Body of pancreas (tissue), 4 donors: ENCODE results near the gene DNAJC13. TPM values are rescaled to one million over a fixed set of nuclear protein-coding genes. Genes with fewer than 3 reads are reported as not detected.

Experiments used
- ATAC-seq: fragments of 150-250 bp; one replicate; pipeline ENCODE4 v1.9.1; 2016
- DNase-seq, 4 donors: peaks; one replicate each; pipeline ENCODE4 v3.0.0-alpha.2; 2019
- H3K27ac ChIP-seq, 4 donors: fragments of 200-600 bp; sonication (generic); 1 replicate in 3 of 4; 2 replicates in 1 of 4; pipeline versions ENCODE4 v1.5.1 to v1.6.1; 2016 to 2019; ENCODE audit warnings: mild to moderate bottlenecking in 1 of 4, mixed read lengths in 1 of 4, moderate library complexity in 1 of 4
- H3K27me3 ChIP-seq, 2 donors: fragments of 200-600 bp; sonication (generic); one replicate each; pipeline ENCODE4 v1.6.0; 2016; ENCODE audit warnings: mild to moderate bottlenecking in 1 of 2
- H3K36me3 ChIP-seq, 2 donors: fragments of 200-600 bp; sonication (generic); replicated peaks in 1 of 2; 2 replicates each; pipeline ENCODE4 v1.5.1; 2016; ENCODE audit warnings: low read depth in 2 of 2; ENCODE audit not compliant: insufficient read depth in 1 of 2
- H3K4me1 ChIP-seq: fragments of 200-600 bp; sonication (generic); one replicate; pipeline ENCODE4 v1.6.0; 2016
- H3K4me3 ChIP-seq, 2 donors: fragments of 200-600 bp; sonication (generic); 1 replicate in 1 of 2; 2 replicates in 1 of 2; pipeline ENCODE4 v1.5.1; 2016 to 2019
- H3K9me3 ChIP-seq, 3 donors: fragments of 200-600 bp; sonication (generic); 1 replicate in 2 of 3; 2 replicates in 1 of 3; pipeline ENCODE4 v1.5.1; 2016
- POLR2A ChIP-seq, 3 donors: fragments of 450-650 bp; IDR thresholded peaks; one replicate each; pipeline ENCODE4 v1.6.1; 2016; ENCODE audit warnings: antibody characterized with exemption in 3 of 3, mild to moderate bottlenecking in 2 of 3
- WGBS, 2 donors: methylation state at CpG; one replicate each; pipeline ENCODE4 v1.1.5; 2017; 5-methylcytosine and 5-hydroxymethylcytosine counted together
- intact Hi-C: fragments of 100-400 bp; cut with DNase I; formaldehyde crosslinking; loops from one replicate; pipeline ENCODE4 v1.15.1; 2023
- total RNA-seq, 2 donors: library from RNA; depleted of rRNA; stranded (reverse); fragments of >200 nt; gene quantifications; one replicate each; pipeline ENCODE4 v1.1.0, GENCODE V29; 2016
- TF ChIP-seq, protein P1 (sequence below), 7 experiments: fragments of 450-650 bp in 4 of 7; fragments of 200-600 bp in 3 of 7; sonication (generic) in 3 of 7; IDR thresholded peaks; one replicate each; pipeline ENCODE4 v1.5.1; 2016 to 2019; ENCODE audit warnings: antibody characterized with exemption in 7 of 7

The DNAJC13 gene
- total RNA-seq, 2 donors from 2014 or later, result 21.5 to 36.9 TPM

DNA sequence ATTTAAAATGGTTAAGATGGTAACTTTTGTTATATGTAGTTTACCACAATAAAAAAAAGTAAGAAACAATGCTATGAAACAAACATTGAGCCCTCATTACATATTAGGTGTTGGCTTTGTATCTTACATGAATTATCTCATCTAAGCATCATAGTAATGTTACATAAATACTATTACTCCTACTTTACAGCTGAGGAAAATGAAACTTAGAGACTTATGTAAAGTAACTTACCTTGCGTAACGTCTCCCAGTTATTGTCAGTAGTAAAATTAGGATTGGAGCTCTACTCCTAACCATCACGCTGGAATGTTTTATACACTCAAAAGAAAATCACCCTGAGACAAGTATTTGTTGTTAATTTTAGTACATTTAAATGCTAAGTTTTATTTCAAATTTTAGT, 42.2 kb downstream of the DNAJC13 start:
- WGBS, 2 donors, result 94 to 96% methylated on average over 3 of the region's 3 CpGs
- no peak overlapping the region for H3K27ac ChIP-seq
- no peaks in the 10 kb centered on the region for H3K27me3 ChIP-seq
- peaks cover 14 to 19% of the 10 kb centered on the region in 2 donors for H3K36me3 ChIP-seq
- DNase-seq (no peak), ATAC-seq (no peak)
- no peaks in the 10 kb centered on the region for H3K9me3 ChIP-seq
- no peaks in the 10 kb centered on the region for H3K4me1 ChIP-seq
- TF ChIP-seq, protein P1, sequence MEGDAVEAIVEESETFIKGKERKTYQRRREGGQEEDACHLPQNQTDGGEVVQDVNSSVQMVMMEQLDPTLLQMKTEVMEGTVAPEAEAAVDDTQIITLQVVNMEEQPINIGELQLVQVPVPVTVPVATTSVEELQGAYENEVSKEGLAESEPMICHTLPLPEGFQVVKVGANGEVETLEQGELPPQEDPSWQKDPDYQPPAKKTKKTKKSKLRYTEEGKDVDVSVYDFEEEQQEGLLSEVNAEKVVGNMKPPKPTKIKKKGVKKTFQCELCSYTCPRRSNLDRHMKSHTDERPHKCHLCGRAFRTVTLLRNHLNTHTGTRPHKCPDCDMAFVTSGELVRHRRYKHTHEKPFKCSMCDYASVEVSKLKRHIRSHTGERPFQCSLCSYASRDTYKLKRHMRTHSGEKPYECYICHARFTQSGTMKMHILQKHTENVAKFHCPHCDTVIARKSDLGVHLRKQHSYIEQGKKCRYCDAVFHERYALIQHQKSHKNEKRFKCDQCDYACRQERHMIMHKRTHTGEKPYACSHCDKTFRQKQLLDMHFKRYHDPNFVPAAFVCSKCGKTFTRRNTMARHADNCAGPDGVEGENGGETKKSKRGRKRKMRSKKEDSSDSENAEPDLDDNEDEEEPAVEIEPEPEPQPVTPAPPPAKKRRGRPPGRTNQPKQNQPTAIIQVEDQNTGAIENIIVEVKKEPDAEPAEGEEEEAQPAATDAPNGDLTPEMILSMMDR (IDR thresholded peaks at IDR 0.05), result no peak
- no peak for TF ChIP-seq POLR2A (IDR thresholded peaks at IDR 0.05)
- H3K4me3 ChIP-seq, result no peak overlapping the region
- intact Hi-C loops, result no loop called here

DNA sequence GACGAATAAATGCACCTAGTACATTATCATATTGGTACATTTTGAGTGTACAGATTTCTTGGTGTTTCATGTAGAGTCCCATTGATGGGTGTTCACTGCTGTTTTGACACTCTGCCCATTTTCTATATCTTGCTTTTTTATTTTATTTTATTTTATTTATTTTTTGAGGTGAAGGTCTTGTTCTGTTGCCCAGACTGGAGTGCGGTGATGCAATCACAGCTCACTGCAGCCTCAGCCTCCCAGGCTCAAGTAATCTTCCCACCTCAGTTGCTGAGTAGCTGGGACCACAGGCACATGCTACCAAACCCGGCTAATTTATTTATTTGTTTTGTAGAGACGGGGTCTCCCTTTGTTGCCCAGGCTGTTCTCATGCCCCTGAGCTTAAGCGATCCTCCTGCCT, 44.2 kb downstream of the DNAJC13 start:
- 92 to 94% methylated on average over 5 of the region's 5 CpGs for WGBS, 2 donors
- DNase-seq, result no peak
- Histone ChIP-seq H3K27me3 (no peaks in the 10 kb centered on the region), H3K9me3 (no peaks in the 10 kb centered on the region), H3K36me3 (peaks cover 14 to 18% of the 10 kb centered on the region in 2 donors), H3K27ac (no peak overlapping the region), H3K4me1 (no peaks in the 10 kb centered on the region), H3K4me3 (no peak overlapping the region)
- intact Hi-C loops, result no loop called here
- ATAC-seq, result no peak
- TF ChIP-seq, protein P1 (IDR thresholded peaks at IDR 0.05), result no peak
- no peak for TF ChIP-seq POLR2A (IDR thresholded peaks at IDR 0.05)

DNA sequence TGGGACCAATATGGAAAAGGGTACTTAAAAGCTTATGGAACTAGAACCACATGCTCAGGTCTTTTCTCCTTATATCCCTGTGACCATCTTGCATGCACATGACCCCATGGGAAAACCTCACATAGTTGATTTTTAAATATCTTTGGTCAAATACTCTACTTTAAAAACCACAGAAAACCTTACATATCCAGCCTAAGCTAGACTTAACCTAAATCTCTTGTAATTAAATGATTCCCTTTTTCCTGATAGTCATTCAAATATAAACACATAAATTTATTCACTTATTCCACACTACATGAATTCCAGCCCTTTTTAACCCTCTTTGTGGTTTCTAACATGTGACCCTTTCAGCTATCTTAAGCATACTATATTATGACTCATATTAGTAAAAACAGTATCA, 46.8 kb downstream of the DNAJC13 start:
- no peaks in the 10 kb centered on the region for H3K27me3 ChIP-seq
- H3K27ac ChIP-seq, result no peak overlapping the region
- no peaks in the 10 kb centered on the region for H3K4me1 ChIP-seq
- ATAC-seq (no peak), DNase-seq (no peak)
- TF ChIP-seq, protein P1 (IDR thresholded peaks at IDR 0.05), result no peak
- no peak for TF ChIP-seq POLR2A (IDR thresholded peaks at IDR 0.05)
- H3K9me3 ChIP-seq, result no peaks in the 10 kb centered on the region
- H3K36me3 ChIP-seq, result peaks cover 9 to 22% of the 10 kb centered on the region in 2 donors
- intact Hi-C loops, result no loop called here
- H3K4me3 ChIP-seq, result no peak overlapping the region

DNA sequence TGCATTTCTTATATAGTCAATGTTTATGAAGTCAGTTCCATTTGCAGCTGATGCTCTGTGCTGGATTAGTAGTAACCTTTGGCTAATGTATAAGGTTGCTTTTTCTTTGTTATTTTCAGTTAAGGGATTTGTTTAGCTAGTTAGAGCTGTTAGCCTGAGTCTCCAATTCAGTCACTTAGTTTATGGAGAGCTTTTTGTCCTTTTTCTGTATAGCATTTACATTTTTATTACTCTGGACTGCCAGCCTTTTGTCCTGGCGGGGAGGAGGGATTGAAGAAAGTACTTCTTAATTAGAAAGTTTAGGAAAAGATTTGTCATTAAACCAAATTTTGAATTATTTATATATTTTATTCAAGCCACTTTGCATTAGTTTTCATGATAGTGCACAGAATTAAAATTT, 52.0 kb downstream of the DNAJC13 start:
- H3K4me1 ChIP-seq, result no peaks in the 10 kb centered on the region
- DNase-seq (no peak), ATAC-seq (no peak)
- WGBS, 2 donors, result 94 to 97% methylated on average over 1 of the region's 1 CpG
- no peaks in the 10 kb centered on the region for H3K9me3 ChIP-seq
- no peak overlapping the region for H3K4me3 ChIP-seq
- TF ChIP-seq, protein P1 (IDR thresholded peaks at IDR 0.05), result no peak
- TF ChIP-seq POLR2A (IDR thresholded peaks at IDR 0.05), result no peak
- H3K27me3 ChIP-seq, result no peaks in the 10 kb centered on the region
- H3K36me3 ChIP-seq, result peaks cover 0 to 15% of the 10 kb centered on the region in 2 donors
- intact Hi-C loops, result no loop called here
- no peak overlapping the region for H3K27ac ChIP-seq

- intact Hi-C loops, result no loop called here
- no peak overlapping the region for H3K4me3 ChIP-seq
- H3K27ac ChIP-seq, result no peak overlapping the region
- TF ChIP-seq POLR2A (IDR thresholded peaks at IDR 0.05), result no peak
- TF ChIP-seq, protein P1 (IDR thresholded peaks at IDR 0.05), result no peak
- DNase-seq (no peak), ATAC-seq (no peak)
- H3K36me3 ChIP-seq, result peaks cover 9 to 13% of the 10 kb centered on the region in 2 donors
- no peaks in the 10 kb centered on the region for H3K4me1 ChIP-seq
- no peaks in the 10 kb centered on the region for H3K27me3 ChIP-seq
- H3K9me3 ChIP-seq, result no peaks in the 10 kb centered on the region
- WGBS, 2 donors, result 84 to 93% methylated on average over 3 of the region's 3 CpGs
These were observed 68.8 kb downstream of the DNAJC13 start for GRCh38 chr3:132486099-132486498.
